HepG2 (cell line): ENCODE data around the gene NDUFS5. TPM values are rescaled to one million over a fixed set of nuclear protein-coding genes. Genes with fewer than 3 reads are reported as not detected.

Source experiments
- ATAC-seq: fragments of 200-7000 bp; cut with Tn5 transposase; 3 replicates; pipeline ENCODE4 v1.9.1; 2020; ENCODE audit warnings: mild to moderate bottlenecking, moderate library complexity
- BruUV-seq: library from RNA; stranded (reverse); fragments of 400-500 nt; replicated peaks from 2 replicates; lab custom pipeline; 2021; lab: Mats Ljungman, UMichigan
- CTCF ChIA-PET: fragments of 300-600 bp; formaldehyde crosslinking; extraction: SDS; loops from one replicate; lab custom pipeline; 2021; ENCODE audit warnings: low total read pairs, inconsistent platforms, low intra/inter-chr PET ratio; lab: Yijun Ruan, JAX
- POLR2A ChIA-PET: fragments of 350-600 bp; sonication (Branson Sonifier 250); formaldehyde crosslinking; loops from one replicate; lab custom pipeline; 2020; ENCODE audit warnings: antibody characterized with exemption, inconsistent platforms; lab: Yijun Ruan, JAX
- DNase-seq: peaks from one replicate; pipeline ENCODE4 v3.0.0-alpha.2; 2015; ENCODE audit warnings: low spot score
- FAIRE-seq: peaks from 3 replicates; lab custom pipeline; 2011; peaks lifted over from hg19 to GRCh38; lab: Jason Lieb, UNC
- H2AFZ ChIP-seq: one replicate; pipeline ENCODE4 v1.6.1; 2011; ENCODE audit warnings: low read length, inconsistent platforms
- H3K27ac ChIP-seq: fragments of 300-600 bp; 3 replicates; pipeline ENCODE4 v1.8.0; 2011; ENCODE audit warnings: mixed run types, mild to moderate bottlenecking, mixed read lengths, low read length, inconsistent platforms; ENCODE audit not compliant: insufficient read depth; ENCODE audit errors: extremely low read length
- H3K27me3 ChIP-seq, 2 experiments: fragments of 200-600 bp in 1 of 2; 2 replicates in 1 of 2; 3 replicates in 1 of 2; pipeline versions ENCODE4 v1.6.0 to v1.8.0; 2011; ENCODE audit warnings: low read length in 2 of 2, mild to moderate bottlenecking in 2 of 2, moderate library complexity in 2 of 2, inconsistent platforms in 1 of 2; ENCODE audit not compliant: insufficient read depth in 2 of 2, control insufficient read depth in 1 of 2
- H3K36me3 ChIP-seq, 2 experiments: fragments of 200-600 bp in 1 of 2; replicated peaks in 1 of 2; 2 replicates in 1 of 2; 3 replicates in 1 of 2; pipeline versions ENCODE4 v1.5.1 to v1.8.0; 2011; ENCODE audit warnings: low read length in 2 of 2, inconsistent platforms in 1 of 2; ENCODE audit not compliant: insufficient read depth in 2 of 2, control insufficient read depth in 1 of 2
- H3K4me1 ChIP-seq: 2 replicates; pipeline ENCODE4 v1.5.1; 2012; ENCODE audit warnings: low read length, inconsistent platforms; ENCODE audit not compliant: insufficient read depth
- H3K4me2 ChIP-seq: 2 replicates; pipeline ENCODE4 v1.6.0; 2011; ENCODE audit warnings: low read depth, low read length, inconsistent platforms
- H3K4me3 ChIP-seq, 3 experiments: fragments of 200-600 bp in 1 of 3; sonication (generic), shearing (Covaris generic) in 1 of 3; replicated peaks in 1 of 3; 2 replicates each; pipeline ENCODE4 v1.5.1; 2011 to 2016; ENCODE audit warnings: low read length in 3 of 3, inconsistent platforms in 2 of 3, low read depth in 2 of 3, mild to moderate bottlenecking in 2 of 3, control low read depth in 1 of 3, mixed read lengths in 1 of 3; ENCODE audit not compliant: insufficient read depth in 1 of 3
- H3K79me2 ChIP-seq: one replicate; pipeline ENCODE4 v1.6.1; 2011; ENCODE audit warnings: low read length, inconsistent platforms; ENCODE audit not compliant: insufficient read depth
- H3K9ac ChIP-seq: 2 replicates; pipeline ENCODE4 v1.6.0; 2011; ENCODE audit warnings: mild to moderate bottlenecking, low read depth, low read length, inconsistent platforms; ENCODE audit not compliant: insufficient read depth
- H3K9me3 ChIP-seq: 2 replicates; pipeline ENCODE4 v1.5.1; 2012; ENCODE audit warnings: mild to moderate bottlenecking, low read length
- H4K20me1 ChIP-seq: 2 replicates; pipeline ENCODE4 v1.6.0; 2011; ENCODE audit warnings: inconsistent platforms, mild to moderate bottlenecking, low read length, moderate library complexity; ENCODE audit not compliant: insufficient read depth
- CAMTA2 ChIP-seq: sonication (generic); formaldehyde crosslinking; IDR thresholded peaks from 2 replicates; pipeline ENCODE4 v1.4.0; 2020; ENCODE audit warnings: mild to moderate bottlenecking, missing genetic modification reagents, borderline replicate concordance
- FOSL1 ChIP-seq: sonication (generic); formaldehyde crosslinking; IDR thresholded peaks from 2 replicates; pipeline ENCODE4 v1.9.0; 2021; ENCODE audit warnings: missing genetic modification reagents, borderline replicate concordance
- GATAD2A ChIP-seq: IDR thresholded peaks from 2 replicates; pipeline ENCODE4 v1.6.1; 2016
- HMG20A ChIP-seq: IDR thresholded peaks from 2 replicates; pipeline ENCODE4 v1.6.1; 2016; ENCODE audit warnings: borderline replicate concordance
- KDM2A ChIP-seq: sonication (generic); formaldehyde crosslinking; IDR thresholded peaks from 2 replicates; pipeline ENCODE4 v1.4.0; 2020; ENCODE audit warnings: low read depth, missing genetic modification reagents, borderline replicate concordance
- LCORL ChIP-seq, 2 experiments: fragments of 450-650 bp in 1 of 2; sonication (generic) in 1 of 2; formaldehyde crosslinking in 1 of 2; IDR thresholded peaks; 2 replicates each; pipeline versions ENCODE4 v1.5.0 to v1.6.1; 2017 to 2020; ENCODE audit warnings: antibody characterized with exemption in 1 of 2, missing genetic modification reagents in 1 of 2
- MEIS1 ChIP-seq: sonication (generic); formaldehyde crosslinking; IDR thresholded peaks from 2 replicates; pipeline ENCODE4 v1.9.0; 2021; ENCODE audit warnings: mild to moderate bottlenecking, missing genetic modification reagents, moderate library complexity, borderline replicate concordance
- NFATC3 ChIP-seq: sonication (generic); formaldehyde crosslinking; IDR thresholded peaks from 2 replicates; pipeline ENCODE4 v1.5.1; 2020; ENCODE audit warnings: mild to moderate bottlenecking, missing genetic modification reagents
- PRDM4 ChIP-seq: sonication (generic); formaldehyde crosslinking; IDR thresholded peaks from 2 replicates; pipeline ENCODE4 v1.9.0; 2021; ENCODE audit warnings: missing genetic modification reagents, borderline replicate concordance
- SOX5 ChIP-seq: IDR thresholded peaks from 2 replicates; pipeline ENCODE4 v1.6.1; 2016; ENCODE audit warnings: borderline replicate concordance
- SP5 ChIP-seq: IDR thresholded peaks from 2 replicates; pipeline ENCODE4 v1.6.1; 2016; ENCODE audit warnings: low read depth, borderline replicate concordance
- ZFP36L1 ChIP-seq: sonication (generic); formaldehyde crosslinking; IDR thresholded peaks from 2 replicates; pipeline ENCODE4 v1.8.0; 2022; ENCODE audit warnings: mild to moderate bottlenecking, missing genetic modification reagents, moderate library complexity
- ZMYM3 ChIP-seq: sonication (generic); formaldehyde crosslinking; IDR thresholded peaks from 2 replicates; pipeline ENCODE4 v1.5.1; 2020; ENCODE audit warnings: mild to moderate bottlenecking, missing genetic modification reagents
- ZNF138 ChIP-seq: sonication (generic); formaldehyde crosslinking; IDR thresholded peaks from 2 replicates; pipeline ENCODE4 v1.5.0; 2020; ENCODE audit warnings: mild to moderate bottlenecking, low read depth, missing genetic modification reagents
- ZNF484 ChIP-seq: sonication (generic); formaldehyde crosslinking; IDR thresholded peaks from 2 replicates; pipeline ENCODE4 v1.5.1; 2020; ENCODE audit warnings: mild to moderate bottlenecking, low read depth, missing genetic modification reagents, borderline replicate concordance
- ZNF660 ChIP-seq: sonication (generic); formaldehyde crosslinking; IDR thresholded peaks from 2 replicates; pipeline ENCODE4 v1.5.1; 2020; ENCODE audit warnings: mild to moderate bottlenecking, low read depth, missing genetic modification reagents, borderline replicate concordance
- ZNF746 ChIP-seq: sonication (generic); formaldehyde crosslinking; IDR thresholded peaks from 2 replicates; pipeline ENCODE4 v1.8.0; 2022; ENCODE audit warnings: mild to moderate bottlenecking, missing genetic modification reagents
- WGBS: methylation state at CpG from one replicate; pipeline ENCODE4 v1.1.6; 2017; ENCODE audit warnings: low lambda C conversion rate; 5-methylcytosine and 5-hydroxymethylcytosine counted together
- in situ Hi-C: cut with HindIII; loops from 2 replicates; pipeline ENCODE4 v1.10.0; 2017; ENCODE audit warnings: low pct_unique_long_range_greater_than_20kb; ENCODE audit not compliant: extremely low pct_ligation_motif_present
- intact Hi-C: fragments of 100-400 bp; cut with micrococcal nuclease; formaldehyde crosslinking; loops from one replicate; pipeline ENCODE4 v1.10.0; 2022; ENCODE audit not compliant: unreplicated experiment
- polyA plus RNA-seq, 8 experiments: library from polyadenylated mRNA; depleted of rRNA in 3 of 8; stranded (reverse) in 7 of 8; unstranded in 1 of 8; fragments of >200 nt; fragmentation: Illumina TruSeq in 4 of 8; extraction: Trizol in 4 of 8; gene quantifications; 2 replicates each; pipeline versions ENCODE4 v1.2.1 to v1.2.3, GENCODE V29; 2011 to 2016; ENCODE audit warnings: low read depth in 4 of 8, missing spikeins in 1 of 8, mixed read lengths in 1 of 8; ENCODE audit not compliant: insufficient read depth in 1 of 8
- total RNA-seq, 5 experiments: library from RNA; depleted of rRNA; stranded (reverse); fragments of >200 nt; fragmentation: Illumina TruSeq; extraction: Trizol; gene quantifications; 2 replicates each; pipeline ENCODE4 v1.2.3, GENCODE V29; 2016; ENCODE audit warnings: low read depth in 1 of 5
- TF ChIP-seq, protein P1 (sequence below): sonication (generic); formaldehyde crosslinking; IDR thresholded peaks from 2 replicates; pipeline ENCODE4 v1.8.1; 2023; ENCODE audit warnings: mild to moderate bottlenecking, moderate library complexity, missing genetic modification reagents

The NDUFS5 gene
- total and polyA plus RNA-seq, 2 of the 13 experiments (the other 11 are each of a cell fraction or from before 2014, with no cell fraction given) = 263 to 466 TPM

DNA sequence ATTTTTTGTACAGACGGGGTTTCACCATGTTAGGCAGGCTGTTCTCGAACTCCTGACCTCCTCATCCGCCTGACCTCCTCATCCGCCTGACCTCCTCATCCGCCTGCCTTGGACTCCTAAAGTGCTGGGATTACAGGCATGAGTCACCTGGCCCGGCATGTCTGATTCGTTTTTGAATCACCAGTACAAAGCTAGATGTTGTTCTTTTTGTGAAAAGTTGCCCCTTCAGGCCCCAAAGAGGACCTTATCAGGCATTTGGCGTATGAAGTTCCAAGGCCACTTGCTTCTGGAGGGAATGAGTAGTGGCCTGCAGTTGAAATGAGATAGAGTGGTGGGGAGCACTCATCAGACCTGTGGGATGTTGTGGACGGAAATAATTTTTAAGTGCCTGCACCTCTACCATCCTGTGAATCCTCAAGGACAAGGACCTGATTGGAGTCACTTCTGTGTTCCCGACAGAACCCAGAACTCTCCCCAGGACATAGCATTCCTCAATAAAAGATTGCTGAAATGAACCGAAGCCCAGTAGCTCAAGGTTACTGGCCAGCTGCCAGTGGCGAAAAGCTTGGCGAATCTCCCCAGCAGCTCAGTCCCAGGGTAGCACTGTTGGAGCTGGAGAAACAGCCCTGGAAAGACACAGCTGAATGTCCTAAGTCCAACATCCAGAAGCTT is 50.1 kb downstream of the NDUFS5 start:
- in situ Hi-C loops (loop anchor here (25.0 kb wide), 1 partner anchor 461 kb away; no protein-coding TSS in a partner anchor), intact Hi-C loops (no loop called here)
- Histone ChIP-seq H3K36me3 (no peaks in the 10 kb centered on the region), H3K4me2 (peak overlapping the region; percentile 41), H3K79me2 (no peaks in the 10 kb centered on the region), H4K20me1 (no peaks in the 10 kb centered on the region), H3K9ac (no peak overlapping the region), H3K27me3 (0 out of 5 replicates have a peak, but pooled peaks cover 0 to 3% of the 10 kb centered on the region in 2 experiments), H3K27ac (peak overlapping the region; percentile 42), H3K4me1 (peaks cover 31% of the 10 kb centered on the region), H2AFZ (no peak overlapping the region), H3K9me3 (no peaks in the 10 kb centered on the region), H3K4me3 (peak overlapping the region in 1 of 3 experiments; percentile 8; a peak in 2 of 6 replicates)
- DNase-seq (peak; percentile 81), ATAC-seq (peak; percentile 72), FAIRE-seq (peak; percentile 51)
- BruUV-seq = no TSS peak
- WGBS = 3% methylated on average over 10 of the region's 13 CpGs
- ChIA-PET CTCF (no interaction called here), POLR2A (interaction anchor here (1.2 to 1.6 kb wide), 2 partner anchors 50 to 82 kb away, joined by 3 to 7 read pairs; partner anchors contain the start of gene NDUFS5)
- TF ChIP-seq KDM2A (CRISPR knock-in tag) (no peak), ZNF138 (no peak), LCORL (IDR thresholded peaks at IDR 0.05) (no peak), LCORL (CRISPR knock-in tag; IDR thresholded peaks at IDR 0.05) (peak; percentile 74), ZNF746 (CRISPR knock-in tag) (no peak), ZMYM3 (CRISPR knock-in tag) (0 out of 2 replicates have a peak, but pooled peaks have one; percentile 29), CAMTA2 (no peak), ZNF484 (CRISPR knock-in tag) (no peak), MEIS1 (CRISPR knock-in tag) (no peak), HMG20A (CRISPR knock-in tag) (peak; percentile 33; the same call in 1 of the 2 replicates), ZNF660 (no peak), SP5 (no peak), GATAD2A (CRISPR knock-in tag) (0 out of 2 replicates have a peak, but pooled peaks have one; percentile 13), NFATC3 (CRISPR knock-in tag) (no peak), PRDM4 (CRISPR knock-in tag) (no peak), ZFP36L1 (CRISPR knock-in tag) (no peak), FOSL1 (peak; percentile 69; the same call in 1 of the 2 replicates), SOX5 (CRISPR knock-in tag) (peak; percentile 9; the same call in 1 of the 2 replicates)
- TF ChIP-seq, protein P1, sequence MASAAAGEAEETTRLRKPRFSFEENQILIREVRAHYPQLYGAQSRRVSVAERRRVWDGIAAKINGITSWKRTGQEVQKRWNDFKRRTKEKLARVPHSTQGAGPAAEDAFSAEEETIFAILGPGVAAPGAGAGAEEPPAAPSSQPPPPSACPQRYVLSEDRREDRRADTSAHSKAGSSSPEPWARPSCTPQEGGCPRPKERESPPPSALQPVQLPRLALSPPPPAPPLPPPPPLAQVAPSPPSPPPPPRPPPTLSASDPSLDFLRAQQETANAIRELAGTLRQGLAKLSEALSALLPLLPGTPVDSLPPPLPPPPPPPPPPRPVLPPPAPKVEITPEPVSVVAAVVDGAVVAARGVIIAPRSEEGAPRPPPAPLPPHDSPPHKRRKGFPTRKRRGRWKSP = no peak
